ENCODE measurements around the gene HSDL1. TPM values are rescaled to one million over a fixed set of nuclear protein-coding genes. Genes with fewer than 3 reads are reported as not detected.

Gene HSDL1
- total and polyA plus RNA-seq, 2 donors (not counting 3 experiments of a cell fraction or from before 2014, with no cell fraction given), result 19.9 to 27.9 TPM

- dilution Hi-C loops (cut with MboI; ENCODE audit: extremely low pct_ligation_motif_present, low sequenced_read_pairs) (no loop called here), intact Hi-C loops (cut with micrococcal nuclease) (no loop called here)
- Histone ChIP-seq H3K9me3 (replicated peaks; ENCODE audit: control insufficient read depth, insufficient read depth, low read length) (no peaks in the 10 kb centered on the region), H3K4me1 (ENCODE audit: control insufficient read depth, extremely low read depth, insufficient read depth, low read length) (no peaks in the 10 kb centered on the region), H3K9ac (replicated peaks; ENCODE audit: extremely low read depth, insufficient read depth, low read length) (no peak overlapping the region), H3K79me2 (ENCODE audit: control insufficient read depth, insufficient read depth, low read length) (no peaks in the 10 kb centered on the region), H3K4me2 (ENCODE audit: insufficient read depth, low read length) (no peak overlapping the region), H3K9me1 (replicated peaks; ENCODE audit: control insufficient read depth, extremely low read depth, insufficient read depth, low read length) (no peaks in the 10 kb centered on the region), H3K27ac (ENCODE audit: insufficient read depth, low read depth, low read length) (no peak overlapping the region), H3K4me3 (replicated peaks in 1 of 3; ENCODE audit: insufficient read depth in 1 of 3, low read depth in 1 of 3, low read length in 3 of 3) (no peak overlapping the region), H3K27me3 (ENCODE audit: control insufficient read depth in 2 of 2, insufficient read depth in 2 of 2, low read length in 2 of 2) (no peaks in the 10 kb centered on the region), H3K36me3 (ENCODE audit: control insufficient read depth in 2 of 2, extremely low read depth in 1 of 2, insufficient read depth in 2 of 2, low read length in 2 of 2) (peaks cover 22 to 50% of the 10 kb centered on the region in 2 experiments), H2AFZ (ENCODE audit: low read depth, low read length) (no peak overlapping the region), H4K20me1 (replicated peaks; ENCODE audit: control insufficient read depth, extremely low read depth, insufficient read depth, low read length) (no peaks in the 10 kb centered on the region)
- no peak for DNase-seq (ENCODE audit: low read depth, low spot score)
- FAIRE-seq, result no peak
- CTCF ChIA-PET, result interaction anchor here (0.6 to 0.7 kb wide), 2 partner anchors 18 to 98 kb away, joined by 3 read pairs; partner anchors contain the start of gene TAF1C
- BruUV-seq (replicated peaks), result no TSS peak
- TF ChIP-seq JUN (IDR thresholded peaks at IDR 0.05; ENCODE audit: borderline replicate concordance, insufficient read depth, insufficient read length, low read depth), result no peak
- no peak for TF ChIP-seq POLR2AphosphoS5 (IDR thresholded peaks at IDR 0.05; ENCODE audit: insufficient read depth, low read depth, low read length)
- TF ChIP-seq MAX (IDR thresholded peaks at IDR 0.05; ENCODE audit: insufficient read depth, insufficient read length), result no peak
- TF ChIP-seq GATA2 (IDR thresholded peaks at IDR 0.05; ENCODE audit: insufficient read depth, insufficient read length, low read depth, low read length), result no peak
- TF ChIP-seq CTCF (IDR thresholded peaks at IDR 0.05; ENCODE audit: extremely low read depth in 1 of 2, insufficient read depth in 1 of 2, low read depth in 1 of 2, low read length in 2 of 2), result no peak
- no peak for TF ChIP-seq POLR2A (IDR thresholded peaks at IDR 0.05; ENCODE audit: low read depth, low read length)
- no peak for TF ChIP-seq MYC (IDR thresholded peaks at IDR 0.05; ENCODE audit: low read depth, low read length)
- POLR2A ChIA-PET, result no interaction called here
Measured at GRCh38 chr16:84088695-84089395, 56.1 kb downstream of the HSDL1 start.
